ENCODE results near the gene MAX.
A peak's percentile ranks its signal among the peaks of the same experiment; 100 is the strongest.
"Not testable (repeated sequence)": the region's sequence is repeated elsewhere in the genome, so short reads cannot be mapped to it uniquely, and the experiment has no call there.

MAX gene

GRCh38 chr14:65103150-65103760, 938 bp upstream of the MAX start:
- no peak for DNase-seq

- peak; percentile 27 for DNase-seq
Measured at GRCh38 chr14:65101631-65102440, 481 bp downstream of the MAX start.

GRCh38 chr14:65100922-65101541, 1.3 kb downstream of the MAX start:
- DNase-seq = no peak

- DNase-seq = no peak
Measured at GRCh38 chr14:65098586-65098985, 3.7 kb downstream of the MAX start.

GRCh38 chr14:65096323-65097089, 5.8 kb downstream of the MAX start:
- no peak for DNase-seq

GRCh38 chr14:65095633-65096205, 6.6 kb downstream of the MAX start:
- no peak for DNase-seq

GRCh38 chr14:65092349-65092748, 10.0 kb downstream of the MAX start:
- no peak for DNase-seq

GRCh38 chr14:65087835-65088234, 14.5 kb downstream of the MAX start:
- not testable (repeated sequence) for DNase-seq

- DNase-seq = not testable (repeated sequence)
Measured at GRCh38 chr14:65086686-65087085, 15.6 kb downstream of the MAX start.

- DNase-seq = no peak
Measured at GRCh38 chr14:65084554-65085505, 17.5 kb downstream of the MAX start.

- no peak for DNase-seq
Measured at GRCh38 chr14:65082930-65083329, 19.4 kb downstream of the MAX start.

- no peak for DNase-seq
Measured at GRCh38 chr14:65080960-65081747, 21.2 kb downstream of the MAX start.

GRCh38 chr14:65079768-65080167, 22.5 kb downstream of the MAX start:
- no peak for DNase-seq

- DNase-seq = no peak
Measured at GRCh38 chr14:65079201-65079600, 23.1 kb downstream of the MAX start.

- no peak for DNase-seq
Measured at GRCh38 chr14:65077318-65077717, 25.0 kb downstream of the MAX start.

GRCh38 chr14:65075628-65076325, 26.5 kb downstream of the MAX start:
- no peak for DNase-seq

GRCh38 chr14:65074449-65075150, 27.7 kb downstream of the MAX start:
- DNase-seq = no peak

- no peak for DNase-seq
Measured at GRCh38 chr14:65073605-65074201, 28.6 kb downstream of the MAX start.

- DNase-seq = no peak
Measured at GRCh38 chr14:65072937-65073336, 29.4 kb downstream of the MAX start.

All from activated T-cell treated with anti-CD3 and anti-CD28 coated beads for 4 hours (primary cell).